ENCODE data around the gene OBSCN. TPM values are rescaled to one million over a fixed set of nuclear protein-coding genes. Genes with fewer than 3 reads are reported as not detected.

OBSCN gene
- total and polyA plus RNA-seq, 2 of the 4 experiments (the other 2 are of a cell fraction), result 4.1 to 9.5 TPM

GRCh38 chr1:228314315-228314657, 106.4 kb downstream of the OBSCN start:
- DNase-seq (no peak), ATAC-seq (ENCODE audit: low read depth) (no peak)
- ChIA-PET CTCF (no interaction called here), POLR2A (ENCODE audit: unreplicated experiment) (no interaction called here)
- no peak overlapping the region for H3K4me3 ChIP-seq (ENCODE audit: insufficient read depth, low read depth, low read length)
- intact Hi-C loops (cut with micrococcal nuclease), result no loop called here
- no peak overlapping the region for H3K27ac ChIP-seq (ENCODE audit: insufficient read depth, low read length)
- H4K91ac ChIP-seq (ENCODE audit: insufficient read depth, low read depth, low read length), result no peak overlapping the region
- no peaks in the 10 kb centered on the region for H4K20me1 ChIP-seq (ENCODE audit: insufficient read depth, low read length)
- no peak overlapping the region for H2BK5ac ChIP-seq (ENCODE audit: low read depth, low read length, poor library complexity, severe bottlenecking)
- no peak overlapping the region for H2AK5ac ChIP-seq (ENCODE audit: low read depth, low read length)
- no peak overlapping the region for H2BK20ac ChIP-seq (ENCODE audit: low read depth, low read length)
- peaks cover 8% of the 10 kb centered on the region for H3K36me3 ChIP-seq (ENCODE audit: control insufficient read depth, insufficient read depth, low read length)
- peaks cover 10% of the 10 kb centered on the region; the same call in 1 of the 2 replicates for H3K9me3 ChIP-seq (ENCODE audit: control insufficient read depth, insufficient read depth, low read length)
- no peaks in the 10 kb centered on the region for H3K79me1 ChIP-seq (ENCODE audit: low read depth in 1 of 2, low read length in 2 of 2)
- no peaks in the 10 kb centered on the region for H3K9me1 ChIP-seq (ENCODE audit: insufficient read depth, low read length)
- H2BK120ac ChIP-seq (ENCODE audit: low read depth, low read length), result no peak overlapping the region
- no peak overlapping the region for H2AFZ ChIP-seq (replicated peaks; ENCODE audit: low read length, poor library complexity)
- WGBS, 2 experiments (ENCODE audit: extremely low coverage in 2 of 2, insufficient read length in 1 of 2), result no CpG with 5 or more reads among the region's 3 CpGs
- no peak overlapping the region for H3K18ac ChIP-seq (ENCODE audit: low read depth, low read length)
- H2BK15ac ChIP-seq (ENCODE audit: low read depth, low read length), result no peak overlapping the region
- H3K4ac ChIP-seq (ENCODE audit: low read depth, low read length), result no peak overlapping the region
- no peak overlapping the region for H3K9ac ChIP-seq (ENCODE audit: low read depth, low read length)
- H3K56ac ChIP-seq (ENCODE audit: extremely low read depth, insufficient read depth, low read length), result no peak overlapping the region
- no peak overlapping the region for H2AK9ac ChIP-seq (replicated peaks; ENCODE audit: low read depth, low read length, poor library complexity)
- no peak overlapping the region for H3K23ac ChIP-seq (ENCODE audit: low read depth, low read length)
- H3K14ac ChIP-seq (replicated peaks; ENCODE audit: low read depth, low read length), result no peak overlapping the region
- H3K27me3 ChIP-seq (ENCODE audit: control insufficient read depth, insufficient read depth, low read length), result no peaks in the 10 kb centered on the region
- H4K8ac ChIP-seq (ENCODE audit: low read depth in 2 of 2, low read length in 2 of 2), result no peak overlapping the region
- BruUV-seq (replicated peaks), result no TSS peak
- H4K5ac ChIP-seq (ENCODE audit: low read depth, low read length), result no peak overlapping the region
- TF ChIP-seq USF2 (IDR thresholded peaks at IDR 0.05; ENCODE audit: low read depth, low read length), result no peak
- no peak for TF ChIP-seq POLR2A (IDR thresholded peaks at IDR 0.05; ENCODE audit: low read depth, low read length)
- TF ChIP-seq MAFK (IDR thresholded peaks at IDR 0.05; ENCODE audit: low read depth, low read length), result no peak
- H3K4me2 ChIP-seq (ENCODE audit: low read depth, low read length), result no peak overlapping the region
- in situ Hi-C loops (cut with MboI; ENCODE audit: low sequenced_read_pairs), result no loop called here
- dilution Hi-C loops (cut with HindIII; ENCODE audit: low sequenced_read_pairs, unreplicated experiment), result no loop called here
- H3K4me1 ChIP-seq (ENCODE audit: control insufficient read depth, insufficient read depth, low read length), result no peaks in the 10 kb centered on the region
